Left forelimb (tissue), 1 donor: ENCODE measurements around the gene TBC1D5.
"Not testable (repeated sequence)": the region's sequence is repeated elsewhere in the genome, so short reads cannot be mapped to it uniquely, and the experiment has no call there.

Experiments used
- DNase-seq: peaks from one replicate; pipeline ENCODE4 v3.0.0-alpha.2; 2018; ENCODE audit warnings: low spot score

TBC1D5 gene

GRCh38 chr3:17742102-17742879, at the start of gene TBC1D5:
TSS of gene TBC1D5 (minus strand) at chr3:17742631. CDS start at chr3:17508570, 234,061 bp downstream.
- peak; percentile 94 for DNase-seq

- no peak for DNase-seq
Measured at GRCh38 chr3:17783426-17783825, 41.0 kb upstream of the TBC1D5 start.

- no peak for DNase-seq
Measured at GRCh38 chr3:17782751-17783150, 40.3 kb upstream of the TBC1D5 start.

GRCh38 chr3:17780369-17780768, 37.9 kb upstream of the TBC1D5 start:
- DNase-seq, result not testable (repeated sequence)

GRCh38 chr3:17779304-17780250, 37.1 kb upstream of the TBC1D5 start:
- DNase-seq, result not testable (repeated sequence)

GRCh38 chr3:17777326-17777725, 34.9 kb upstream of the TBC1D5 start:
- DNase-seq, result not testable (repeated sequence)

GRCh38 chr3:17775073-17775472, 32.6 kb upstream of the TBC1D5 start:
- no peak for DNase-seq

- DNase-seq, result not testable (repeated sequence)
Measured at GRCh38 chr3:17774180-17774910, 31.9 kb upstream of the TBC1D5 start.

- DNase-seq, result no peak
Measured at GRCh38 chr3:17772556-17772955, 30.1 kb upstream of the TBC1D5 start.

- DNase-seq, result no peak
Measured at GRCh38 chr3:17771177-17772017, 29.0 kb upstream of the TBC1D5 start.

- DNase-seq, result no peak
Measured at GRCh38 chr3:17770682-17771081, 28.3 kb upstream of the TBC1D5 start.

GRCh38 chr3:17765819-17766472, 23.5 kb upstream of the TBC1D5 start:
- DNase-seq, result no peak

GRCh38 chr3:17761563-17761962, 19.1 kb upstream of the TBC1D5 start:
- no peak for DNase-seq

- no peak for DNase-seq
Measured at GRCh38 chr3:17759901-17760300, 17.5 kb upstream of the TBC1D5 start.

GRCh38 chr3:17755836-17756235, 13.4 kb upstream of the TBC1D5 start:
- no peak for DNase-seq

GRCh38 chr3:17753632-17753992, 11.2 kb upstream of the TBC1D5 start:
- no peak for DNase-seq

- DNase-seq, result no peak
Measured at GRCh38 chr3:17752876-17753631, 10.6 kb upstream of the TBC1D5 start.

GRCh38 chr3:17752436-17752835, 10.0 kb upstream of the TBC1D5 start:
- no peak for DNase-seq

- no peak for DNase-seq
Measured at GRCh38 chr3:17749705-17750293, 7.4 kb upstream of the TBC1D5 start.

- DNase-seq, result no peak
Measured at GRCh38 chr3:17749281-17749680, 6.8 kb upstream of the TBC1D5 start.
